ENCODE data around the gene SH3GLB1. TPM values are rescaled to one million over a fixed set of nuclear protein-coding genes. Genes with fewer than 3 reads are reported as not detected.

Gene SH3GLB1
- polyA plus RNA-seq, 1 donor from 2014 or later = 67.3 TPM

DNA sequence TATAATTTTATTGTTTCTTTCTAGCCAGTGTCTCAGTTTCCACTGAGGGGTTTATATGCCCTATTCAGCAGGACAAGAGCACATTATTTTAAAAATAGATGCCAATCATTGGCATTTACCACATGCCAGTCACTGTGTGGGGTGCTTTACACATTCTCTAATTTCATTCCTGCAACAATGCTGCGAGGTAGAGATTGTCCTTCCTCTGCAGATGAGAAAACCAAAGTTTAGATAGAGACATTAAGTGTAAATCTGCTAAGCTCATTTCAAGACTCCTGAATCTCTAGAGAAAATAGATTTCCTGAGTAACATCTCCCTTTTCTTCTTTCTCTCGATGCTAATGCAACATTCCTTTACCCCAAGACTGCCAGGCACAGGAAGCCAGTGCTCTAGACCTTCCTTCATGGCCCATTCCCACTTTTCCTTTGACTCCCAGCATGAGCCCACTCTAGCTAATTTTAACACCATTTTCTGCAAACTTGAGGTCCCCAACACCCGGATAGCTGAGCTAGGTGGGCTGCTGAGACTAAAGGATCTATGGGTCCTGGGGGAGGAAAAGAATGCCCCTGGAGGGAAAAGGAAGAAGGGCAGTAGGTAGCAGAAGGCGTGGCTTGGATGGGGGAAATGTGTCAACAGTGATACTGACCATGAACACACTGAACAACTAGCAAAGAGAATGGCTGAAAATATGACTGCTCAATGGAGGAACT is 50.0 kb downstream of the SH3GLB1 start:
- Histone ChIP-seq H3K36me3 (ENCODE audit: insufficient read depth, low read length) (no peaks in the 10 kb centered on the region), H3K4me2 (ENCODE audit: low read length) (no peak overlapping the region), H3K9ac (ENCODE audit: low read length) (no peak overlapping the region), H2AFZ (ENCODE audit: low read depth, low read length) (no peak overlapping the region), H4K20me1 (ENCODE audit: insufficient read depth) (no peaks in the 10 kb centered on the region), H3K4me3 (ENCODE audit: low read length) (no peak overlapping the region), H3K27me3 (ENCODE audit: insufficient read depth, low read depth, low read length) (no peaks in the 10 kb centered on the region), H3K79me2 (replicated peaks; ENCODE audit: insufficient read depth, low read length) (no peaks in the 10 kb centered on the region), H3F3A (ENCODE audit: insufficient read depth, low read length, poor library complexity, severe bottlenecking) (no peaks in the 10 kb centered on the region), H3K9me2 (ENCODE audit: insufficient read depth, low read length) (no peaks in the 10 kb centered on the region), H3K27ac (ENCODE audit: low read length) (no peak overlapping the region), H3K9me3 (ENCODE audit: low read length) (no peaks in the 10 kb centered on the region)
- no peak for TF ChIP-seq POLR2AphosphoS5 (IDR thresholded peaks at IDR 0.05)
- TF ChIP-seq TAF1 (IDR thresholded peaks at IDR 0.05; ENCODE audit: low read depth) = no peak
- TF ChIP-seq MXI1 (conservative IDR thresholded peaks at IDR 0.05; ENCODE audit: poor library complexity, severe bottlenecking) = no peak
- TF ChIP-seq CTCF (IDR thresholded peaks at IDR 0.05; ENCODE audit: poor library complexity, severe bottlenecking) = no peak
- TF ChIP-seq, protein P1, sequence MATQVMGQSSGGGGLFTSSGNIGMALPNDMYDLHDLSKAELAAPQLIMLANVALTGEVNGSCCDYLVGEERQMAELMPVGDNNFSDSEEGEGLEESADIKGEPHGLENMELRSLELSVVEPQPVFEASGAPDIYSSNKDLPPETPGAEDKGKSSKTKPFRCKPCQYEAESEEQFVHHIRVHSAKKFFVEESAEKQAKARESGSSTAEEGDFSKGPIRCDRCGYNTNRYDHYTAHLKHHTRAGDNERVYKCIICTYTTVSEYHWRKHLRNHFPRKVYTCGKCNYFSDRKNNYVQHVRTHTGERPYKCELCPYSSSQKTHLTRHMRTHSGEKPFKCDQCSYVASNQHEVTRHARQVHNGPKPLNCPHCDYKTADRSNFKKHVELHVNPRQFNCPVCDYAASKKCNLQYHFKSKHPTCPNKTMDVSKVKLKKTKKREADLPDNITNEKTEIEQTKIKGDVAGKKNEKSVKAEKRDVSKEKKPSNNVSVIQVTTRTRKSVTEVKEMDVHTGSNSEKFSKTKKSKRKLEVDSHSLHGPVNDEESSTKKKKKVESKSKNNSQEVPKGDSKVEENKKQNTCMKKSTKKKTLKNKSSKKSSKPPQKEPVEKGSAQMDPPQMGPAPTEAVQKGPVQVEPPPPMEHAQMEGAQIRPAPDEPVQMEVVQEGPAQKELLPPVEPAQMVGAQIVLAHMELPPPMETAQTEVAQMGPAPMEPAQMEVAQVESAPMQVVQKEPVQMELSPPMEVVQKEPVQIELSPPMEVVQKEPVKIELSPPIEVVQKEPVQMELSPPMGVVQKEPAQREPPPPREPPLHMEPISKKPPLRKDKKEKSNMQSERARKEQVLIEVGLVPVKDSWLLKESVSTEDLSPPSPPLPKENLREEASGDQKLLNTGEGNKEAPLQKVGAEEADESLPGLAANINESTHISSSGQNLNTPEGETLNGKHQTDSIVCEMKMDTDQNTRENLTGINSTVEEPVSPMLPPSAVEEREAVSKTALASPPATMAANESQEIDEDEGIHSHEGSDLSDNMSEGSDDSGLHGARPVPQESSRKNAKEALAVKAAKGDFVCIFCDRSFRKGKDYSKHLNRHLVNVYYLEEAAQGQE (IDR thresholded peaks at IDR 0.05; ENCODE audit: borderline replicate concordance) = no peak
- no peak for TF ChIP-seq EZH2 (IDR thresholded peaks at IDR 0.05; ENCODE audit: borderline replicate concordance, insufficient read depth, low read length, poor library complexity, severe bottlenecking)
- no peak for TF ChIP-seq SMC3 (conservative IDR thresholded peaks at IDR 0.05; ENCODE audit: poor library complexity)
- no peak for TF ChIP-seq RAD21 (conservative IDR thresholded peaks at IDR 0.05)
- no peak for TF ChIP-seq EP300 (conservative IDR thresholded peaks at IDR 0.05; ENCODE audit: poor library complexity, severe bottlenecking)

- no peaks in the 10 kb centered on the region for H3K36me3 ChIP-seq (ENCODE audit: insufficient read depth, low read length)
- no peaks in the 10 kb centered on the region for H3K9me2 ChIP-seq (ENCODE audit: insufficient read depth, low read length)
- H3F3A ChIP-seq (ENCODE audit: insufficient read depth, low read length, poor library complexity, severe bottlenecking) = no peaks in the 10 kb centered on the region
- H3K27me3 ChIP-seq (ENCODE audit: insufficient read depth, low read depth, low read length) = no peaks in the 10 kb centered on the region
- TF ChIP-seq RAD21 (conservative IDR thresholded peaks at IDR 0.05) (no peak), TAF1 (IDR thresholded peaks at IDR 0.05; ENCODE audit: low read depth) (no peak), EP300 (conservative IDR thresholded peaks at IDR 0.05; ENCODE audit: poor library complexity, severe bottlenecking) (no peak), POLR2AphosphoS5 (IDR thresholded peaks at IDR 0.05) (no peak), SMC3 (conservative IDR thresholded peaks at IDR 0.05; ENCODE audit: poor library complexity) (no peak), MXI1 (conservative IDR thresholded peaks at IDR 0.05; ENCODE audit: poor library complexity, severe bottlenecking) (no peak), CTCF (IDR thresholded peaks at IDR 0.05; ENCODE audit: poor library complexity, severe bottlenecking) (no peak)
- TF ChIP-seq, protein P1 (IDR thresholded peaks at IDR 0.05; ENCODE audit: borderline replicate concordance) = no peak
- H3K9me3 ChIP-seq (ENCODE audit: low read length) = no peaks in the 10 kb centered on the region
- no peak overlapping the region for H2AFZ ChIP-seq (ENCODE audit: low read depth, low read length)
- no peak overlapping the region for H3K27ac ChIP-seq (ENCODE audit: low read length)
- no peak overlapping the region for H3K4me3 ChIP-seq (ENCODE audit: low read length)
- H3K79me2 ChIP-seq (replicated peaks; ENCODE audit: insufficient read depth, low read length) = no peaks in the 10 kb centered on the region
- H3K9ac ChIP-seq (ENCODE audit: low read length) = no peak overlapping the region
- no peaks in the 10 kb centered on the region for H4K20me1 ChIP-seq (ENCODE audit: insufficient read depth)
- no peak overlapping the region for H3K4me2 ChIP-seq (ENCODE audit: low read length)
Measured at GRCh38 chr1:86756062-86756406, 51.7 kb downstream of the SH3GLB1 start.
